ENCODE results near the gene CENPU. TPM values are rescaled to one million over a fixed set of nuclear protein-coding genes. Genes with fewer than 3 reads are reported as not detected.

The CENPU gene
- total and polyA plus RNA-seq, 2 of the 8 experiments (the other 6 are each of a cell fraction or from before 2014, with no cell fraction given): 32.1 to 122 TPM

DNA sequence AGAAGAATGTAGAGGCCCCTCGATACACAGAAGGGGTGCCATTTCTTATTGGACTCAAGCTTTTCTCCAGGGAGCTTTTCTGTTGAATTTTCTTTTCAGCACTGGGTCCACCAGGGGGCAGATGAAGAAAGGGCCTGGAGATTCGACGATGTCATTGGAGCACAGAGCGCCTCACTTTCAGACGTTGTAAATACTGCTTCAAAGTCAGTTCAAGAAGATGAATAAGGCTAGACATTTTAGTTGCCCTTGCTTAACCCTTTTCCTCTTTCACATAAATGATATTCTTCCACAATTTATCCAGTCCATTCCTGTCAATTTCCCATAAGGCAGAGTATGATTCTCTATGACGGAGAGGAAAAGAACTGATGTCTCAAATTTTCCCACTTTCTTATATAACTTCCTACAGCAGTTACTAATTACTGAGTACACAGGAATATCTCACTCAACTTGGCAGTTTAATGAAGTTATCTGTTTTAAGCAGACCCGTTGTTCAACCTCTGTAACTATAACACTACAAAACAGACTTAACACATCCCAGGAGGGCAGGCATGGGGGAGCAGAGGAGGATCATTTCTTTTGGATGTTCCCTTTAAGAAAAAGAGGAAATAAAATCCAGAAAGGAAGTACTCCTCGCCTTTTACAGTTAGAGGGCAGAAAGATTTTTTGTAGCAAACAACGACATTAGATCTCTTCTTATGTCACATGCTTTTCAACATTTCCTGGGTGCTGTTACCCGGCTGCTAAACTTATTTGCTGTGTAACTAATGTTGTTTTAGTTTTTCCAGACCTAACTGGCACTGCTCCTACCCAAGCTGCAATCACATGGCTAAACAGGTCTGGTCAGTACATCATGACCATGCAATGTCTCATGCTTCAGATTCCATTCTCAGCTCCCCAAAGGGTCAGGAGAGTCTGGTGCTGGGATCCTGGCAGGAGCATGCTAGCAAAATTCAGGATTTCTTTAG is 12.2 kb upstream of the CENPU start:
- Histone ChIP-seq H3K4ac (replicated peaks; ENCODE audit: insufficient read length, low read depth, low read length) (no peak overlapping the region), H3K9ac (replicated peaks in 1 of 4; ENCODE audit: extremely low read depth in 1 of 4, low read depth in 3 of 4, low read length in 3 of 4) (no peak overlapping the region), H3K18ac (ENCODE audit: extremely low read depth, low read length) (no peak overlapping the region), H3K79me1 (ENCODE audit: low read depth, low read length) (no peaks in the 10 kb centered on the region), H3K36me3 (ENCODE audit: control insufficient read depth in 2 of 4, insufficient read depth in 4 of 4, low read length in 3 of 4) (peaks cover 0 to 4% (median 0%) of the 10 kb centered on the region in 4 experiments; a peak in 1 of 8 replicates), H3K14ac (ENCODE audit: insufficient read length) (no peak overlapping the region), H3K27ac (ENCODE audit: low read depth, low read length) (no peak overlapping the region), H2BK15ac (ENCODE audit: low read length) (no peak overlapping the region), H4K20me1 (replicated peaks in 1 of 2; ENCODE audit: control insufficient read depth in 1 of 2, insufficient read depth in 2 of 2, low read length in 2 of 2) (no peaks in the 10 kb centered on the region), H4K8ac (ENCODE audit: extremely low read depth, insufficient read depth, low read length) (no peak overlapping the region), H3K79me2 (ENCODE audit: control insufficient read depth in 1 of 2, insufficient read depth in 2 of 2, low read length in 2 of 2) (no peaks in the 10 kb centered on the region), H3K4me2 (ENCODE audit: insufficient read depth in 1 of 2, low read depth in 2 of 2, low read length in 2 of 2) (no peak overlapping the region), H2BK20ac (ENCODE audit: low read length) (no peak overlapping the region), H3K23me2 (ENCODE audit: low read depth, low read length) (no peaks in the 10 kb centered on the region), H3K56ac (replicated peaks; ENCODE audit: insufficient read length, low read depth, low read length) (no peak overlapping the region), H3K4me3 (ENCODE audit: extremely low read depth in 1 of 4, insufficient read depth in 2 of 4, low read depth in 3 of 4, low read length in 4 of 4) (no peak overlapping the region), H3K4me1 (replicated peaks in 1 of 4; ENCODE audit: control insufficient read depth in 3 of 4, insufficient read depth in 4 of 4, low read length in 3 of 4) (peaks cover 8 to 21% (median 13%) of the 10 kb centered on the region in 4 experiments), H2BK5ac (ENCODE audit: low read depth, low read length) (no peak overlapping the region), H4K5ac (ENCODE audit: insufficient read length, low read depth, low read length) (no peak overlapping the region), H2AK5ac (ENCODE audit: low read depth, low read length) (no peak overlapping the region), H2BK120ac (replicated peaks; ENCODE audit: low read depth, low read length) (no peak overlapping the region), H3K9me3 (ENCODE audit: insufficient read depth in 2 of 2, low read depth in 1 of 2, low read length in 1 of 2) (peaks cover 2 to 7% of the 10 kb centered on the region in 2 experiments; a peak in 3 of 4 replicates), H3K27me3 (replicated peaks in 1 of 4; ENCODE audit: control insufficient read depth in 3 of 4, extremely low read depth in 1 of 4, insufficient read depth in 3 of 4, low read length in 3 of 4) (no peaks in the 10 kb centered on the region; a peak in 2 of 7 replicates), H2BK12ac (ENCODE audit: low read depth, low read length) (no peak overlapping the region), H3K23ac (ENCODE audit: insufficient read length) (no peak overlapping the region), H2AFZ (ENCODE audit: low read length) (no peak overlapping the region), H4K91ac (replicated peaks; ENCODE audit: insufficient read length, low read length) (peak overlapping the region; percentile 14)
- FAIRE-seq: peak; percentile 88
- ChIA-PET POLR2A (ENCODE audit: partially characterized antibody) (interaction anchor here (1.0 to 1.3 kb wide), 2 partner anchors 12 to 236 kb away, joined by 3 to 4 read pairs; partner anchors contain the start of gene CENPU), CTCF (ENCODE audit: partially characterized antibody) (interaction anchor here (0.6 to 1.4 kb wide), 29 partner anchors 10 to 349 kb away, joined by 3 to 12 read pairs (median 4); no protein-coding TSS in a partner anchor)
- WGBS, 2 experiments (ENCODE audit: extremely low coverage in 1 of 2, insufficient coverage in 1 of 2, insufficient read length in 1 of 2, insufficient replicate concordance in 2 of 2, low coverage in 1 of 2, low lambda C conversion rate in 2 of 2, missing lambda C conversion rate in 1 of 2): 56% methylated on average over 10 of the region's 10 CpGs; no CpG with 5 or more reads in 1 of the 2 experiments
- DNase-seq (ENCODE audit: low read depth in 1 of 2, low spot score in 2 of 2): peak in 1 of 2 experiments; percentile 76
- TF ChIP-seq, protein P1, sequence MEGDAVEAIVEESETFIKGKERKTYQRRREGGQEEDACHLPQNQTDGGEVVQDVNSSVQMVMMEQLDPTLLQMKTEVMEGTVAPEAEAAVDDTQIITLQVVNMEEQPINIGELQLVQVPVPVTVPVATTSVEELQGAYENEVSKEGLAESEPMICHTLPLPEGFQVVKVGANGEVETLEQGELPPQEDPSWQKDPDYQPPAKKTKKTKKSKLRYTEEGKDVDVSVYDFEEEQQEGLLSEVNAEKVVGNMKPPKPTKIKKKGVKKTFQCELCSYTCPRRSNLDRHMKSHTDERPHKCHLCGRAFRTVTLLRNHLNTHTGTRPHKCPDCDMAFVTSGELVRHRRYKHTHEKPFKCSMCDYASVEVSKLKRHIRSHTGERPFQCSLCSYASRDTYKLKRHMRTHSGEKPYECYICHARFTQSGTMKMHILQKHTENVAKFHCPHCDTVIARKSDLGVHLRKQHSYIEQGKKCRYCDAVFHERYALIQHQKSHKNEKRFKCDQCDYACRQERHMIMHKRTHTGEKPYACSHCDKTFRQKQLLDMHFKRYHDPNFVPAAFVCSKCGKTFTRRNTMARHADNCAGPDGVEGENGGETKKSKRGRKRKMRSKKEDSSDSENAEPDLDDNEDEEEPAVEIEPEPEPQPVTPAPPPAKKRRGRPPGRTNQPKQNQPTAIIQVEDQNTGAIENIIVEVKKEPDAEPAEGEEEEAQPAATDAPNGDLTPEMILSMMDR (IDR thresholded peaks at IDR 0.05; ENCODE audit: control extremely low read depth in 1 of 3, insufficient read depth in 1 of 3, low read depth in 1 of 3, low read length in 3 of 3): peak; percentile 60 to 73 (median 65)
- TF ChIP-seq SP2 (IDR thresholded peaks at IDR 0.05; ENCODE audit: low read length) (no peak), RNF2 (IDR thresholded peaks at IDR 0.05; ENCODE audit: borderline replicate concordance, low read depth, low read length, missing control alignments, poor library complexity, severe bottlenecking) (no peak), SRF (IDR thresholded peaks at IDR 0.05; ENCODE audit: low read depth, low read length) (no peak)
- TF ChIP-seq, protein P2, sequence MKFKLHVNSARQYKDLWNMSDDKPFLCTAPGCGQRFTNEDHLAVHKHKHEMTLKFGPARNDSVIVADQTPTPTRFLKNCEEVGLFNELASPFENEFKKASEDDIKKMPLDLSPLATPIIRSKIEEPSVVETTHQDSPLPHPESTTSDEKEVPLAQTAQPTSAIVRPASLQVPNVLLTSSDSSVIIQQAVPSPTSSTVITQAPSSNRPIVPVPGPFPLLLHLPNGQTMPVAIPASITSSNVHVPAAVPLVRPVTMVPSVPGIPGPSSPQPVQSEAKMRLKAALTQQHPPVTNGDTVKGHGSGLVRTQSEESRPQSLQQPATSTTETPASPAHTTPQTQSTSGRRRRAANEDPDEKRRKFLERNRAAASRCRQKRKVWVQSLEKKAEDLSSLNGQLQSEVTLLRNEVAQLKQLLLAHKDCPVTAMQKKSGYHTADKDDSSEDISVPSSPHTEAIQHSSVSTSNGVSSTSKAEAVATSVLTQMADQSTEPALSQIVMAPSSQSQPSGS (IDR thresholded peaks at IDR 0.05; ENCODE audit: low read length): peak; percentile 86; the same call in 1 of the 2 replicates

All from H1 (cell line).